HG03159 (cell line): ENCODE measurements around the gene SLC25A13.
"Not testable (repeated sequence)": the region's sequence is repeated elsewhere in the genome, so short reads cannot be mapped to it uniquely, and the experiment has no call there.

ENCODE experiments used
- ATAC-seq: cut with Tn5 transposase; IDR thresholded peaks from one replicate; pipeline ENCODE4 v1.9.1; 2021; ENCODE audit warnings: mild to moderate bottlenecking, moderate library complexity; ENCODE audit not compliant: unreplicated experiment

SLC25A13 gene

DNA sequence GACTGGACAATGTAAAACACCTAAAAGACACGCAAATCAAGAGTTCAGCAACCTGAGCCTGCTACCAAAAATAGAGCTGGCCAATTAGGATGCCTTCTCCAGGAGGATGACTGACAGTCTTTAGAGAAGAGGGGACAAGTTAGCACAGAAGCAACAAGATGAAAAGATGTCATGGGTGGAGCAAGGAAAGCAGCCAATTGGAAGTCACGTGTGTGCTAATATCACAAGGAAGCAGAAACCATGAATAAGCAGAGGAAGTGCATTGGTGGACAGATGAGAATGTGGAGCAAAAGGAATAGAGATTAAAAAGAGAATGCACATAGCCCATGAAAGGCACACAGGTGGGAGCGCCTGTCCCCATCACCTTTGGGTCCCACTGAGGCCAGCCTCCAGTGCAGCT lies 148.1 kb downstream of the SLC25A13 start:
- no peak for ATAC-seq

DNA sequence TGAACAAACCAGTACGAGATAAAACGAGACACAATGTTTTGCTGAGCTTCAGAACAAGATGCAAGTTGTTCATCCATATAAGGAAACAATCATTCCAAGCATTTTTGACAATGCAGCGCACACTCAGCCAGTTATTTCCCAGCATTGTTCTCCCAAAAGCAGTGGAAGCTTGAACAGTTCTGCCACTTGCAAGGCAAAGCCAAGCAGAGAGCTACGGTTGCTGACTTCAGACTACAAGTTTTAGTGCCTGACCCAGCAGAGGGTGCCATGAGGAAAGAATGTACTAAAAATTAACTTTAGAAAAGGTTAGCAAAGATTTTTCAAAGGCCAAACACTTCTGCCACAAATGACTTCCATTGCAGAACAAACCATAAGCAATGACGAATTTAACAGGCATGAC lies 152.5 kb downstream of the SLC25A13 start:
- ATAC-seq: no peak

DNA sequence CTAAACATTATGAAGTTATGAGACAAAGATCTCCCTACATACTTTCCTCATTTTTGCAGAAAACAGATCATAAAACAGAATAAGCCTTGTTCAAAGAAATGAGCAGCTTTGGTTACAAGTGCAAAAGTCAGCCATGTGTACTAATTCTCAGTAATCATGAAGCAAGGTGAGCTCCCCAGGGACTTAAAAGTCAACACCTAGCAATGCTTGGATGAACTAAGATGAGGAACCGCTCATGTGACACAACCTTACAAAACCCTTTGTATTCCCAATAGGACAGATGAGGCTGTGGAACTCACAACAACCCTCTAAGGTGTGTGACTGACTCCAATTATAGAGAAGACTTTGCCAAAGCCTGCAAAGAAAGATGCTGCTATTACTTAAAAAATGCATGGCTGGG lies 154.5 kb downstream of the SLC25A13 start:
- no peak for ATAC-seq

DNA sequence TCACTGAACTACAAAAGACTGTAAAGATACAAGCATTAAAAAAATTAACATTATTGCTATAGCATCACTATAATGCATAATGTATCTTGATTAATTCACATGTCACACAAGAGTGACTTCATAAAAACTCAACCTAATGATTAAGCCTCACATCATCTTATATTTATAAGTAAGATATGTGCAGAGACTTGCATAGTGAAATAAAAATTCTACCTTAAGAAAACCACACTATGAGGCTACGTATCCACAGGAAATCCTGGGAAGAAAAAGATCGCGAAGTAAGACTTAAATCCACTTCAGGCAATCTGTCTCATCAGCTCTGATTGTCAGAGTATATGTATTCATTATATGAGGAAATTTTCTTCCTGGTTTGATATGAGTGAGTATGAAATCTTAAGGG lies 160.0 kb downstream of the SLC25A13 start:
- ATAC-seq: no peak

DNA sequence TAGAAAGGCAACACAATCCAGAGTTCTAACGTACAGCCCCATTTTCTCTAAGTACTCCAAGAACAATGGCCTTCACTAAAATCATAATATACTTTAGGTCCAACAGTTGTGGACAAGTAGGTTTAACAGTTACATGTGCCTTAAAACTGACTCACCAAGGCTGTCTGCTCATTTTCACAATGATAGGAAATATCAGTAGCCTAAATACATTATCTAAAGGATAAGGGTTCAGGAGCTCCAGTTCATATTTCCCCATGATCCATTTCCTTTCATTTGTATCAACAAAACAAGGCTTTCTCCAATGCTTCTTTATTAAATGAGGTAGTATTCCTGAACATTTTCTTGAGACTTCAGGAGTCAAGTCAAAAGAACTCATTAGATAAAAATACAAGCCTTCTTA lies 164.0 kb downstream of the SLC25A13 start:
- no peak for ATAC-seq

DNA sequence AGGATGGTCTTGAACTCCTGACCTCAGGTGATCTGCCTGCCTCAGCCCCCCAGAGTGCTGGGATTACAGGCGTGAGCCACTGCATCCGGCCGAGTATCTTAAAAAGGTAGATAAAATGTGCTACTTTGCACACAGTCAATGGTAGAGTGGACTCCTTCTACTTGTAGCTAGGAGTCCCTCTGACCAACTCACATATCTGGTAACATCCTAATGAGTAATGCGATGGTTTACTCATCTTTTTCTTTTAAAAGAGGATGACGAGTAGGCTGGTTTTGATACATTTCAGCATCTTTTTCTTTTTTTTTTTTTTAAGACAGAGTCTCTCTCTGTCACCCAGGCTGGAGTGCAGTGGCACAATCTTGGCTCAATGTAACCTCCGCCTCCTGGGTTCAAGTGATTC lies 167.4 kb downstream of the SLC25A13 start:
- not testable (repeated sequence) for ATAC-seq

DNA sequence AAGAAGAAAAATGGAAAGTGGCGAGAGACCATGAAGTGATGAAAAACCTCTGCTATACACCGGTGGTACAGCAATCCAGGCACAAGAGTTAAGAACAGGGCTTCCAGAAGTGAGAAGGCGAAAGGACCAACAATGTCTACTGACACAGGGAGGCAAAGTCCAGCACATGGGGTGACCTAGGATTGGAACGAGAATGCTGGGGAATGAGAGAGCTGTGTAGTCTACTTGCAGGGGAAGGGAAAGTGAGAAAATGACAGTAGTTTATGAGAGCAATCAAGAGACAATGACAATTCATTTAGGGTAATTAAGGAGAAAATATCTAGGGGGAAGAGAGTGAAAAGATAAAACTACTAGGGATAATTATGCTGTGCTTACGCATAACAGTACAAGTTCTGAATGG lies 169.2 kb downstream of the SLC25A13 start:
- no peak for ATAC-seq

DNA sequence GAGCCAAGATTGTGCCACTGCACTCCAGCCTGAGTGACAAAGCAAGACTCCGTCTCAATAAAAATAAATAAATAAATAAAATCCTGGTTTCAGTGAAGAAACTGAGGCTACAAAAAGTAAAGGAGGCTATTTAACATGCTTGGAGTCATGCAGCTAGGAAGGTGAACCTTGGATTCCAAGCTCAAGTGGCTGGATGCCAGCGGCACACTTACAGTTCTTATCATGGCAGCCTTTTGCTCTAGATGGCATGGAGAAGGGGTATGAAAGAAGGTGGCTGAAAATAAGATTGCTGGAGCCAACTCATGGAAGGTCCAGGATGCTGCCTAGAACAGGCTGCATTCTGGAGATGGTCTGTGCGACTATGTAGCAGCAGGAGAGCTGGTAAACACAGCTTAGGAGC lies 170.0 kb downstream of the SLC25A13 start:
- ATAC-seq: no peak

DNA sequence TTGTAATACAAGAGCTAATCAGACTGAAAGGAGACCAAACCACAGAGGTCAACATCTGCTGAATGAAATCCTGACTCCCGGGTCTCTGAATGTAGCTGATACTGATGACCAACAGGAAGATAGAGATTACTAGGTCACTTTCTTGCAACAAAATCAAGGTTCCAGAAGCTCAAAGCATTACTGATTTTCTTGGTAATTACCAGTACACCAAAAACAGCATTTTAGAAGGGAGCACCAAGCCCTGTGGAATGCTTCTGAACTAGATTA lies 177.7 kb downstream of the SLC25A13 start:
- no peak for ATAC-seq

DNA sequence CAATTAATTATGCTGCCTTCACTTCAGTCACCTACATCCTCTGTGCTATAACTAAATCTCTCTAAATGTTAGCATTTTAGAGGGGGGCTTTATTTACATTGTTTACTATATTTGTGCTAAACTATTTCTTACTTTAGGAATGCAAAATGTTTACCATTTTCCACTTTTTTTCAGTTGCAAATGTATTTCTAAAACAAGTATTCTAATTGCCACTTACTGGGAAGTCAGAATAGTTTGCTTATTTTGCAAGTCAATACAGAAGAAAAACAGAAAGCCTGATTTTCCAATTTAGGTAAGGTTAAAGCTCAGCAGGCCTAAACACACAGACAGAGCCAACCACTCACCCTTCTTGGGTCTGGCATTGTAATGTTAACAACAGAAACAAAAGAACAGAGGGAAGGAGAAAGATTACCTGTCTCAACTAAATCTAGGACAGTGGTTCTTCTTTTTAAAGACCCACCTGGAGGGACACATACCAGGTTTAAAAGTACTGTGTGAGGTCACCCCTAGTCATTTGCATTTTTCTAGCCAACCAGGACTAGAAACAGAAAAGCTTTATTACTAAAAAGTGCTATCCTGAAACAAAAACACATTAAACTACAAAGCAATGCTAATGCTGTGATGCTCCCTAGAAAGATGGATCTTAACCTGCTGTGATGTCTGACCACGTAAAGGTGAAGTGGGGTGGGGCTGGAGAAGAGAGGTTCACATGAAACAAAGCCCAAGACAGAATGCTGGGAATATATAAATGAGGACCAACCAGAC lies 178.2 kb downstream of the SLC25A13 start:
- ATAC-seq: no peak

DNA sequence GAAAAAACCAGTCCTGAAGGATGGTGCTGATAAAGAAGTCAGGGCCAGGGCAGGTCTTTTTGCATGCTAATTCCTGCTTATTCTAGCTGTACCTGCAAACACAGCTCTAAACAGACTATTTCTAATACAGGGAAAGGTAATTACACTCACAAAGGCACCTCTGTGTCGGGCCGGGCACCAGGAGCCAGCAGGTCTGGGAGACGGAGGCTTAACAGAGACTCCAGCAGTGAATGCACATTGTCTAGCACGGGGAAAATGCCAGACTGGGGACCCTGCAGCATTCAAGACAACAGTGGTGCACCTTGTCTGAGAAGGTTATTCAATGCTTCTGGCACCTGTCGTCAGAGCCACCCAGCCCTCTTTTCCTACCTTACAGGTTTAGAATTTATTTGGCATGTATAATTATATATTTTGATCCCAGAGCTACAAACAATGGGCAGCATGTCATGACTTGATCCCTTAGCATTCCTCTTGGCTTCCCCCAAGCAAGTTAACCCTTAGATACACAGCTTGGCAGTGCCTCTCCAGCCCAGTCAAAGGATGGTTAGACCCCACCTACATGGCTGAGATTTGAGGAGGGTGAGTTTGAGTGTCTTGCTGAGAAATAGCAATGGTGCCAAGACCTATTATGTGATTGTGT lies 185.2 kb downstream of the SLC25A13 start:
- ATAC-seq: no peak

DNA sequence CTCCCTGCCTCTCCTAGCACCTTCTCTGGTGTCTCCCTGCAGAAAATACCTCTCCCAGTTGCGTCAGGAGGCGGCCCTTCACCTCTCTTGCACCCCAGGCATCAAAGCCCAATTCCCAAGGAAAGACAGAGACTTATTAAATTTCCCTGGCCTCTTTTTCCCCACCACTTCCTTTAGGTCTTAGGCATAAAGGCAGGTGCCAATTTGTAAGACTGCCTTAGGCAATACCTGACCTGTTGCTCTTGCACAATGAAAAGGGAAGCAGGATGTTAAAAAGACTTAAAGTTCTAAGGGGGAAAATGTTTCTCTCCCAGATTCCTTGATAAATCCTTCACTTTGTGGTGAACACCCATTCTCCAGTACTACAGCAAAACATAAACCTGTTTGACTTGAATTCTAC lies 186.7 kb downstream of the SLC25A13 start:
- no peak for ATAC-seq

DNA sequence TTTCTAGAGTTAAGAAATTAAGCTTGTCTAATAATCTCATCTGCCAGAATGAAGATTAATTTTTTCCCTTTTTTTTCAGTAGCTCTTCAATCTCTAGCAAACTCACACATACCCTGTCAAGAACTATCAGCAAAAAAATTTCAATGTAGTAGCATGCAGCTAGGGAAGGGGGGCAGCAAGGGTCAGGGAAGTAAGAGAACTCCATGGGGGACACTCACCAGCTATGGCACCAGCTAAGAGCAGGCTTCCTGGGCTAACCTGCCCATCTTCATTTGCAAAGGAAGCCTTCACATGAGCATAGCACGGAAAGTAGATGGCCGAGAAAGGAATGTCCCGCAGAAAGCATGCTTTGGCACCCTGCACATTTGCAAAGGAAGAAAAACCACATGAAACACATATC lies 190.4 kb downstream of the SLC25A13 start:
- no peak for ATAC-seq

DNA sequence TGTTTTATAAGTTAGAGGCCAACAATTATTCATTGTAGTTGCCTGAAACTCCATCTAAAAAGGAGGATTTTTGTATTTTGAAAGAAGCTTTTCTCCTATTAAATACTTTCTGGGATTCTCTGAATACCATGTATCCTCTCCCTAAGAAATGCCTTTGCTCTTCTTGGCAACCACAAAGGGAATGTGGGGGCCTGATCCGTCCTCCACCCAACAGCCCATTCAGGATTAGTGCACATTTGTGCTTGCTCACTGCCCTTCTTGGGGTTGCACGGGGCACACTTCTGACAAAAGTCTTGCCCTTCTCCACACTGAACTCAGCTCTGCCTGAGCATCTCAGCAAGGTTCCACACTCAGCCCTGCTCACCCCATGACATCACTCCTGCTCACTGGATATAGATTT lies 194.2 kb downstream of the SLC25A13 start:
- ATAC-seq: no peak

DNA sequence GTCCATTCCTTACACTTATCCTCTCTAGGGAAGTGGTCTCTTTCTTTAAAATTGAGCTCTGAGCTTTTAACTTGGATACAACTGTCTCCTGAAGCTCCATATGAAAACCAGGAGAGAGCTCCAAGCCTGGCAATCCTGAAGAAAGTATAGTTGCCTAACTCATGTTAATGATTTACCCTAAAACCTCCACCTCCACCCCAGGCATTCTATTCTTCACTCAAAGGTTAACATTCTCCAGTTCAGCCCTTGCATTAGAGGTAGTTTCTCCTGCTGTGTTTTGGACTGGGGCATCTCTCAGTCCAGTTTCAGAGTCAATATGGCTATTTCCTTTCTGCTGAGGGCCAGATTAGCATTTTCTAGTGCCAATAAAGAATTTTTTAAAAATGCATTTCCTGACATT lies 195.5 kb downstream of the SLC25A13 start:
- ATAC-seq: no peak

DNA sequence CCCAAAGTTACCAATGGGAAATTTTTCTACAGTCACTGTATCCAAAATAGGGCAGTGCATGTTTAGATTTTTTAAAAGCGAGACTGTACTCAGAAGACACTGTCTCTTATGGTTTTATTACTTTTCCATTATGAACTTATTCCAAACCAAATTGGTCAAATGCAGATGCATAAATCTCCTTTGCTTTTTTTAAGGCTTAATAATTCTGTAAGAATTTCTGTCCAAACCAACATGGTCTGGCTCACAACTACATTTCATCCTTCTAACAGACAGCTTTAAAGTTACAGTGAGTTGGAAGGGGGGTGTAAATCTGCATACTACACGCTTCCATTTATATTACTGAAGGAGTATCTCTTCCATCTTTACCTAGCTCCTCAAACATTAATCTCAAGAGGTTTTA lies 199.2 kb downstream of the SLC25A13 start:
- no peak for ATAC-seq

DNA sequence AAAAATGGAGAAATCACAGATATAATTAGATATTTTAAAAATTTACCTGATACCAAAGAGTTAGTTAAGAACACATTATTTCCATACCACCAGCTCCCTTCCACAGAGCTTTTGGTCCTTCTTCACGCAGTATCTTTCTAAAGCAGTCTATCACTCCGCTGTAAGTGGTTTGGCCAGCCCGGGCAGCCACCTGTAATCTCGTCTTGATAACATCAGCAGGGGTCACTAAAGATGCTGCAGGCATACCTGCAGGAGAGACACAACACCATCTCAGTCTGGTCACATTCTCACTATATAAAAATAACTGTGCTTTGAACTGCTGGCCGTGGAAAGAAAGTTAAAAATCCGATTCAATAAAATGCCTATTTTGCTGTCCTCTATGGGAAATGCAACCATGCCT lies 200.1 kb downstream of the SLC25A13 start:
- no peak for ATAC-seq

DNA sequence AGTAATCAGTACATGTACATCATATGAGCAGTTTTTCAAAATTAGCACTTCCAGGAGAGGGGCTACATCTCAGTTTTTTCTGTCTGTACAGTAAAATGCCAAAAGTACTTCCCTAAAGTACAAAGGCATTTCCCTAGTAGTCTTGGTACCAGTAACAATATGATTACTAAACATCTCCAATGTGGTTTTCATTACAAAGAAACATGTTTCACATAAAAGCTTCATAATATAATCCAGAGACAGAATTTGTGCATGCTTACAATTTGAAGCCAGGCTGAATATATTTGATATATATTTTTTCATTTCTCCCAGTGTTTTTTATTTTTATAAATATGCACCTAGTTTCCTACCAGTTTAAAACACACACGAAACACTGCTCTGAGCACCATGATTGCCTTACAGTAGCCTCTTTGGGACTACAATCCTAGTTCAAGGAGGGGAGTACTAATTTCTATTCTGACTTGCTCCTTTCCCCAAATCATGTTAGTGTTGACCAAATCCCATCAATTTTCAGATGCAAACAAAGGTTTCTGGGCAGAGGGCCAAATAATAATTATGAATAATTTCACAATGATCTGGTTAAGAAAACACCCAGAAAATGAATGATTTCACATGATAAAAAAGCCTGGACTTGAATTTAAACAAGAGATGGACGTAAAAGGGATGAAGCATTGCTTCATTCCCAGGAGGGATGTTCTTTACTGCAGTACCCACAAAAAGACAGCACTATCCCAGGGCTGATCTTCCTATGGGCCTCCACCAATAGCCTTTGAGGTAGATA lies 201.3 kb downstream of the SLC25A13 start:
- no peak for ATAC-seq

DNA sequence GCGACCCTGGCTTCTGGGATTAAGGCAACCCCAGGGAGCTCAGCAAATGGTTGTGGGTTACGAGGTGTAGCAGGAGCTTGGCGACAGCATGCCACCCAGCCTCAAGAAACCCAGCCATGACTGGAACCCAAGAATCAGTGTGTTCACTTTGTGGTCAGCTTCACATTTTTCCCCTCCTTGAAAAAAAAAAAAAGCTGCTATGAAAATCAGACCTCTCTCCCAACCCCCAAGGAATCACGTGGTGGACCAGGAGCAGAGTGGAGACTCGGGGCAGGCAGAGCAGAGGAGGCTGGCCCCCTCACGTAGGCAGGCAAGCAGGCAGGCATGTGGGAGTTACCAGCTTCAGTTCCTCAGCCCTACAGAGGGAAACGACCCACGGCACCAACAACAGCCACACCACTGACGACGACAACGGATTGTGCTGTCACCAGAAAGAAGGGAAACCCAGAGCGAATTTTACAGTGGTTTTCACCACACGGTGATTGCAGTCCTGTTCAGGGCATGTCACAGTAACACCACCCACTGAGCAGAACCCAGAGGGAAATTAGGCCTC lies 203.4 kb downstream of the SLC25A13 start:
- no peak for ATAC-seq

DNA sequence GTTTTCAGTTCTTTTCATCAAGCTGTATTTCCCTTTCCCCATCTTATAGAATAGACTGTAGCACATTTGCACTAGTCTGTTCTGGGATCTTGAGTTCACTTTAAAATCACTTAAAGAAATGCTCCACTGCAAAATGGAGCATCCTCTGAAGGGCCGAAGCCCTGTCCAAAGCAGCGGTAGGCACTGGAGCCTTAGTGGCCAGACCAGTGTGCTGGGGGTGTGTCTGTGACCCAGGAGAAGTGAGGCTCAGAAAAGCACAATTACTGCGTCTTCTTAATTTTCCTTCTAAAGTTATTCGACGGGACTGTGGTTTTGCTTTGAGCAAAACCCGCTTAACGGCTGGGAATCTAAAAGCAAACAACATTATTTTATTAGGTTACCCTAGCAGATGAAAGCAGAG lies 205.7 kb downstream of the SLC25A13 start:
- ATAC-seq: no peak

DNA sequence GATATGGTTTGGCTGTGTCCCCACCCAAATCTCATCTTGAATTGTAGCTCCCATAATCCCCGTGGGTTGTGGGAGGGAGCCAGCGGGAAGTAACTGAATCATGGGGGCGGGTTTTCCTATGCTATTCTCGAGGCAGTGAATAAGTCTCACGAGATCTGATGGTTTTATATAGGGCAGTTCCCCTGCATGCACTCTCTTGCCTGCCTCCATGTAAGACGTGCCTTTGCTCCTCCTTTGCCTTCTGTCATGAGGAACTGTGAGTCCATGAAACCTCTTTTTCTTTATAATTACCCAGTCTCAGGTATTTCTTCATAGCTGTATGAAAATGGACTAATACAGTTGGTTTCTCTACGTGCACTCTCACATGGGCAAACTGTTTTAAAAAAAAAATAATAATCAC lies 207.7 kb downstream of the SLC25A13 start:
- no peak for ATAC-seq

DNA sequence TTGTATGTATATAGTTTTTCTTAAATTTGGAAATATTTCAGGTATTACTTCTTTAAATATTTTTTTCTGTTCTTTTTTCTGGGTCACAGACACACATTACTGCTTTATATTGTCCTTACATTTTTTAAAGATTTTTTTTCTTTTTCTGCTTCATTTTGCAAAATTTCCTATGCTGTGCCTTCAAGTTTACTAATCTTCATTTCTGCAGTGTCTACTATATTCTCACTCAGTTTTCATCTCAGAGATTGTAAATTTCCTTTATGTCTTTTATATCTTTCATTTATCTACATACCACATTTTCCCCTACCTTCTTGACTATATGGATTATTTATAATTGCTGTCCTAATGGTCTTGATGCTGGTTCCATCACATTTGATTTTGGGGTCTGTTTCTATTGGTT lies 210.5 kb downstream of the SLC25A13 start:
- no peak for ATAC-seq
